ENCODE measurements around the gene DNAJC28.
A peak's percentile ranks its signal among the peaks of the same experiment; 100 is the strongest.
"Not testable (repeated sequence)": the region's sequence is repeated elsewhere in the genome, so short reads cannot be mapped to it uniquely, and the experiment has no call there.

The DNAJC28 gene

DNA sequence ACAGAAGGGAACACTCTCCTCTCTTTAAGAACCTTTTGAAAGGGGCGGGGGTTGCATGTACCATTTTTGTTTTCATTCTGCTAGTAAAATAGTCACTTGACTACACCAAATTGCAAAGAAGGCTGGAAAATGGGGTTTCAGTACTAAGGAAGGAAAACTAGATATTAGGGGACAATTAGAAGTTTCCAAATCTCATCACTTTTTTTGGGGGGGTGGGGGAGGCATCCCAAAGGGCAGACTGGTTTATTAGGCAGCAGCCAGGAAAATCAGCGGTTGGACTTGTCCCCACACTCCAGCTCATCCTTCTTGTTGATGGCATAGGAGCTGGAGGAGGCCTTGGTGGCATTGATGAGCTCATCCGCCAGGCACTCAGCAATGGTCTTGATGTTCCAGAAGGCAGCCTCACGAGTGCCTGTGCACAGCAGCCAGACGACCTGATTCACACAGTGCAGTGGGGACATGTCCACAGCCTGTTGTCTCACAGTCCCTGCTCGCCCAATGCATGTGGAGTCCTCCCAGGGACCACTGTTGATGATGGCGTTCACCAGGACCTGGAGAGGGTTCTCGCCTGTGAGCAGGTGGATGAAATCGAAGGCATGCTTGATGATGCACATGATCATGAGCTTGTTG lies 10.1 kb downstream of the DNAJC28 start:
- no peak for DNase-seq (ENCODE audit: low read depth in 2 of 2)

DNA sequence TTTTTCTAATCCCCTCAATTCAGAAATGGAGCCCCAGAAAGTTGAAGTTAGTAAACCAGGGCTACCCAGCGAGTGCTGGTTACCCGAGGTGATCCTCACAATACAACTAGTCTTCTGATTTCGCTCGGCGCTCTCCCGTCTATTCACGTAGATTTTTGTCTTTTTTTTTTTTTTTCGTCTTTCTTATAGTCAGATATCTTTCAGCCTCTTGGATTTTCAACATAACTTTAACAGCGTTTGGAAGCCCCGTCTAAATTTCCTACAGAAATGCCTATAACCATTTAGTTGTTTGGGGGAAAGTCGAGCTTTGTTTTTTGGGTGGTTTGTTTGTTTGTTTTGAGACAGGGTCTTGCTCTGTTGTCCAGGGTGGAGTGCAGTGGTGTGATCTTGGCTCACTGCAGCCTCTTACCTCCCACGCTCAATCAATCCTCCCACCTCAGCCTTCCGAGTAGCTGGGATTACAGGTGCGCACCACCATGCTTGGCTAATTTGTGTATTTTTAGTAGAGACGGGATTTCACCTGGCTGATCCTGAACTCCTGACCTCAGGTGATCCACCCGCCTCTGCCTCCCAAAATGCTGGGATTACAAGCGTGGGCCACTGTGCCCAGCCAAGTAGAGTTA lies 10.9 kb downstream of the DNAJC28 start:
- no peak for DNase-seq (ENCODE audit: low read depth in 2 of 2)

DNA sequence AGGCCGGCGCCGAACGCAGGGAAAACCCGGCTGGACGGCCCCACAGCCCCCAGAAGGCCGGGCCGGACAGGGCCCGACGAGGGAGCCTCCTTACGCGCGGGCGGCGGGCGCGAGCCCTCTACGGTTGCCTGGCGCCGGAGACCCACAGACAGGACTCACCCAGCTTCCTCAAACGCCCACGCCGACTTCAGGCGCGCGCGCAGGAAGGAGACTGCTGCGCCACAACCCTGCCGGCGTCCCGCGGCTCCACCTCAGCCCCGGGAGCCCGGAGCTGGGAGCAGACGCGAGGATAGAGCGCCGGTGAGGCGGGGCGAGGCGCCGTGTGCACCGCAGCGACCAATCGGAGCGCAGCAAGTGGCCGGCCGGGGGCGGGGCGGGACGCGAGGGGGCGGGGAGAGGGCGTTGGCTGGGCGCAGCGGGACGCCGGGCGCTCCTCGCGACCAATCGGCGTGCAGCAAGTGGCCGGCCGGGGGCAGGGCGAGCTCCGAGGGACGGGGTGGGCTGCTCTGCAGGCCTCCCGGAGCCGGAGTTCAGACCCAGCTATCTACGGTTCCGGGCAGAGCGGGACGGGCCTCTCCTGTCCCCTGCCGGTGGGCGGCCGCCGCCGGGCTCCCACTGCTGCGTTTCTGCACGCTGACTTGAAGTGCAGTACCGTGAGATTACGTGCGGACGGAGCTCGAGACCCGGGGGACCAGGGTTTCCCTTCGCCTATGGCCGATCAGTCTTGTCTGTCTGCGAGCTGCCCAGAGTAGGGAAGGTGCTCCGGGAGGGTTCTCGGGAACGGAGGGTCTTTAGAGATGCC lies 11.6 kb downstream of the DNAJC28 start, which contains the start of gene TMEM50B:
Gene TMEM50B, minus strand, starts transcription at position 296 of the 802 bp plus-strand sequence. CDS start 11,089 bp downstream, outside the sequence.
- peak; percentile 98 for DNase-seq (ENCODE audit: low read depth in 2 of 2)

DNA sequence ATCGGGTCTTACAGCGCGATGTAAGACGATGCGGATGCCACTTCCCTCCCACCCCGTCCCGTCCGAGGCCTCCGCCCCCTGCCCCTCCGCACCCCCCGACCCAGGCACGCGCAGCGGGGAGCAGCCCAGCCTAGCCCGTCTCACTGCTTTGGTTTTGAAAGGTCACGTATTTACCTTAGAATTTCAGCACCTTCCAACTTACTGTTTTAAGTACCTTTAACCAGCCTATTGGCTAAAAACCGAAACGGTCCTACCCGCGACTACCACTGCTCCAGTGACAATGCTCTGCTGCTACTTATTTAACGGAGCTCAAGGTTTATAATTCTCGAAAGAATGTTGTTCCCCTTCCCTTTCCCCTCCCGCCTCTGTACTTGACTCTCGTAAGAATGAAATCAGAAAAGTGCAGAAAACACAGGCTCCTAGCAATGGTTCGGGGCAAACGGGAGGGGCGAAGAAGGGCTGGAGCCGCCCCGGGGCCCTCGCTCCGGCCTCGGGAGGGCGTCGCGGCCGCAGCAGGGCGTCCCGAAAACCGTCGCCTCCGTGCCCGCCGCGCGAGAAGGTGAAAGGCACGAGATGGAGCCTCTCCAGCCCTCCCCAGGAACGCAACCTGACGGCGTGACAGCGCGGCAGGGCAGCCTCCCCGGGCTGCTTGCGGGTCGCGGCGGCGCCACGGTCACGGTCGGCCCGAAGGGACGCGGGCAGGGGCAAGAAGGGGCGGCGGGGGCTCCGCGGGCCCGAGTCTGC lies 12.4 kb downstream of the DNAJC28 start:
- peak; percentile 27 to 32 for DNase-seq (ENCODE audit: low read depth in 2 of 2)

DNA sequence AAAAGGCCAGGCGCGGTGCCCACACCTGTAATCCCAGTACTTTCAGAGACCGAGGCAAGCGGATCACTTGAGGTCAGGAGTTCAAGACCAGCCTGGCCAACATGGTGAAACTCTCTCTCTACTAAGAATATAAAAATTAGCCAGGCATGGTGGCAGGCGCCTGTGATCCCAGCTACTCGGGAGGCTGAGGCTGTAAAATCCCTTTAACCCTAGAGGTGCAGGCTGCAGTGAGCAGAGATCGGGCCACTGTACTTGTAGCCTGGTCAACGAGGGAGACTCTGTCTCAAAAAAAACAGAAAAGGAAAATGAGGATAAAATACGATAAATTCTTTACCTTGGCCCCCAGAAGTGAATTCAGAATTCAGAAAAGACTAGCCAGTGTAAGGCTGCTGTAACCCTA lies 13.3 kb downstream of the DNAJC28 start:
- DNase-seq (ENCODE audit: low read depth in 2 of 2): no peak

DNA sequence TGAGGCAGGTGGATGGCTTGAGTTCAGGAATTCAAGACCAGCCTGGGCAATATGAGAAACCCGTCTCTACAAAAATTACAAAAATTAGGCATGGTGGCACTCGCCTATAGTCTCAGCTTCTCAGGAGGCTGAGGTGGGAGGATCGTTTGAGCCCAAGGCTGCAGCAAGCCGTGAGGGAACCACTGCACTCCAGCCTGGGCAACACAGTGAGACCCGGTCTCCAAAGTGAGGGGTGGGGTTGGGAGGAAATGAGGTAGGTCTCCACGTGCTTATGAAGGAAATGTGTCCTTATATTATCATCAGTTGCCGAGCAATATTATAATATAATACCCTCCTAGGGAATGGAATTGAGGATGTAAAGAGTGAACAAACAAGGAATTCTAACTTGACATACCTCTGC lies 14.4 kb downstream of the DNAJC28 start:
- no peak for DNase-seq (ENCODE audit: low read depth in 2 of 2)

DNA sequence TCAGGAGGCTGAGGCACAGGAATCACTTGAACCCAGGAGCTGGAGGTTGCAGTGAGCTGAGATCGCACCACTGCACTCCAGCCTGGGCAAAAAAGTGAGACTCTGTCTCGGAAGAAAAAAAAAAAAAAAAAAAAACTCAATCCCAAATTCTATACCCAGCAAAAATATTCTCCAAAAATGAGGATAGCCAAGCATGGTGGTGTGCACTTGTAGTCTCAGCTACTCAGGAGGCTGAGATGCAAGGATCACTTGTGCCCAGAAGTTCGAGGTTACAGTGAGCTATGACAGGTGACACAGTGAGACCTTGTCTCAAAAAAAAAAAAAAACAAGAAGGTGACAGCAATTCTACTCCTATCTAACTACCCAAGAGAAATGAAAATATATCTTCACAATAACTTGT lies 18.2 kb downstream of the DNAJC28 start:
- no peak for DNase-seq (ENCODE audit: low read depth in 2 of 2)

DNA sequence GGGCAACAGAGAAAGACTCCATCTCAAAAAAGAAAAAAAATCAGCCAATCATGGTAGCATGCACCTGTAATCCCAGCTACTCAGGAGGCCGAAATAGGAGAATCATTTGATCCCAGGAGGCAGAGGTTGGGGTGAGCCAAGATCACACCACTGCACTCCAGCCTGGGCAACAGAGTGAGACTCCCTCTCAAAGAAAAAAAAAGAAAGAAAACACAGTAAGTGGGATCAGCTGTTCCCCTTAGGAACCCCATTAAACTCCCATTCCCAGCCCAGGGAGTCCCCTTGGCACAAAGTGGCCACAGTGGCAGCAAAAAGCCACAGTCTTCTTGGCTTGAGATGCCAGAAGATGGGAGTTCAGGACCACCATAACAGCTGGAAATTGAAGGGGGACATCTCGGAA lies 20.8 kb downstream of the DNAJC28 start:
- no peak for DNase-seq (ENCODE audit: low read depth in 2 of 2)

DNA sequence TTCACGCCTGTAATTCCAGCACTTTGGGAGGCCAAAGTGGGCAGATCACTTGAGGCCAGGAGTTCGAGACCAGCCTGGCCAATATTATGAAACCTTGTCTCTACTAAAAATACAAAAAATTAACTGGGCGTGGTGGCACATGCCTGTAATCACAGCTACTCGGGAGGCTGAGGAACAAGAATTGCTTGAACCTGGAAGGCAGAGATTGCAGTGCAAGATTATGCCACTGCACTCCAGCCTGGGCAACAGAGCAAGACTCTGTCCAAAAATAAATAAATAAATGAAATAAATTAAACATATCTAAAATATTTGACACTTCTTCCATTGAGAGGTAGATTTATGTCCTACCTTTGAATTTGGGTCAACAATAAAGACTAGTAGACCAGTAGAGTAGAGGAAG lies 22.3 kb downstream of the DNAJC28 start:
- DNase-seq (ENCODE audit: low read depth in 2 of 2): not testable (repeated sequence)

DNA sequence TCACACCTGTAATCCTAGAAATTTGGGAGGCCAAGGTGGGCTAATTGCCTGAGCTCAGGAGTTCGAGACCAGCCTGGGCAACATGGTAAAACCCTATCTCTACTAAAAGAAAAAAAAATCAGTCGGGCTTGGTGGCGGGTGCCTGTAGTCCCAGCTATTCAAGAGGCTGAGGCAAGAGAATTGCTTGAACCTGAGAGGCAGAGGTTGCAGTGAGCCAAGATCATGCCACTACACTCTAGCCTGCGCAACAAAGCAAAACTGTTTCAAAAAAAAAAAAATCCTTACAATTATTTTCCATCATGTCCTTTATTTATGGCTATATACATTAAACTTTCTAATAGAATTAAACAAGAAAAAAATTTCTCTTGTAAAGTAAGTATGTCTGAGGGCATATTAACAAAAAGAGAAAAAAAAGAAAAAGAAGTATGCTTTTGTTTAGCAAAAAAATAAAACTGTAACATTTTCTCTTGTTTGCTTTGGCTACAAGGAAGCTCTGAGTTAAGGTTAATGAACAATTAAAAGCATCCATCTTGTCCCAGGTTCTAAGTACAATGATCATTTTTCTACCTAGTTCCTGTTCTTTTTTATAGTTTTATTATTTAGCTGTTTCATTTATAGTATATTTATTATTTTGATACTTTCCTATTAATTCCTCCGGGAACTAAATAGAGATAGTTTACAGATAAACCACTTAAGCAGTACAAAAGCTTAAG lies 29.8 kb downstream of the DNAJC28 start:
- no peak for DNase-seq (ENCODE audit: low read depth in 2 of 2)

DNA sequence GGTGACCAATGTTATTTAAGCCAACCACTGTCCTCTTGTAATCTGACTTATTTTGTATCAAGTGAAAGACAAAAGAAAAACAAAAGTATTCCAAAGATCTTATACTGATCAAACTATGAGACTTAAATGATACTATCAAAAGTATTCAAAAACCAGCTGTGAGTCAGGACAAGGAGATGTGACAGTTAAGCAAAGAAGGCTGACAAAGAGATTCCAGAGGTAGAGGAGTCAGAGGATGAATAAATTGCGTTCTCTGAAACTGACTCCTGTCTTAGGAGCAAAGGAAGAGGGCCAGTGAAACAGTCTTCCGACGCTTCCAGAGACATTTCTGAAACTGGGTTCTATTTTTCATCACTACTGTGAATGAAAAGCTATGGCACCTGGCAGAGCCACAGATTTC lies 32.7 kb downstream of the DNAJC28 start:
- DNase-seq (ENCODE audit: low read depth in 2 of 2): no peak

DNA sequence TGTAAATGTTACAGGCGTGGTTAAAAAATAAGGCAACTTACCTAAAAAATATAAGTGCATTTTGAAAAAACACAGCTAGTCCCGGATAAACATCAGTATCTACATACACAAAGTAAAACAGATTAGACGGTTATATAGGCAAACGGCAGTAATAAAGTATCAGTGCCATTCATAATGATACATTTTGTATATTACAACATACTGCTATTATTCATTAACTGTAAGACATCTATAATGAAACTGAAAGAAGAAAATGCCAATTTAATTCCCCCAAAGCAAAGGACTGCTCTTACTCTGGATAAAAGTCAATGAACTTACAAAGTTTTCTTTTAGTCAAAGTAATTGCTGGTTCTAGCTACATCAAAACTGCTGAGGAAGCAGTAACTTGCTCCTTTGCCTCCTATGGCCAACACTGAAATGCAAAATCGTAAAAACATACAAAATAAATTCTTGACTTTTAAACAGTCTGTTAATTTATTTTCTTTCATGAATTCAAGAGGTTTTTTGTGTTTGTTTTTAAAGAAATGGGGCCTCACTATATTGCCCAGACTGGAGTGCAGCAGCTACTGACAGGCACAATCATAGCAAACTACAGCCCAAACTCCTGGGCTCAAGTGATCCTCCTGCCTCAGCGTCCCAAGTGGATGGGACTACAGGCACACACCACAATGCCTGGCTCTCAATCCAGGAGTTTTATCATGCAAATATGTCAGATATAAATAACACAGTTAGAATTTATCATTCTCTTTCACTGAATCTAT lies 35.6 kb downstream of the DNAJC28 start:
- DNase-seq (ENCODE audit: low read depth in 2 of 2): no peak

DNA sequence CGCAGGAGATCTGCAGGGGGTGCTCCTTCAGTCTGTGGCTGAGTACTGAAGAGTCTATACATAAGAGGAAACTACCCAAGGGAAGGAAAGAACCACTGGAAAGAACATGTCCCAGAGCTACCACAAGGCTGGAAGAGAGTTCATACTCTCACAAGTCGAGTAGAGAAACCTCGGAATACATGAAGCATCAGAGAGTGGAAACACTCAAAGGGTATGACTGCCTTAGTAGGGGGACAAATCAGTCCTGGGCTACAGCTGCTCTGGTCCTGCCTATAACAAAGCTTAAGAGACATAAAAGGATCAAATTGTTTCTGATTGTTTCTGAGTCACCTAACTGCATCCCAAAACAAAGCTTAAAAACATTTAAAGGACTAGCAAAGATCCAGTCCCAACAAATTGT lies 39.2 kb downstream of the DNAJC28 start:
- no peak for DNase-seq (ENCODE audit: low read depth in 2 of 2)

DNA sequence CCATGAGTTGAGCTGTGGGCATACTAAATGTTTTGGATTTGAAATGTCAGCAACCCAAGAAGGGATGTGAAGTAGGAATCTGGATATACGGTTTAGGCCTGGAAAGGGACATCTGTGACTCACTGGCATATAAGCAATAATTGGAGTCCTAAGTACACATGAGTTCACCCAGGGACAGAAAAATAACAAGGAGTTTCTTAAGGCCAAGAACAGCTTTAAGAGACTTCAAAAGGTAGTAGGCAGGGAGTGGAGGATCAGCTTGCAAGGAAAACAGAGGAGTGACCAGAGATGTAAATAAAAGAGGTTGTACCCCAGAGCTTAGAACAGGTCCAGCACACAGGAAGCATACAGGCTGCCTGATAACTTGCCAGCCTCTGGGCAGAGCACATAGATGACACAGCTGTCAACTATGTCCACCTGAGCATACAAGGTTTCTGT lies 39.9 kb downstream of the DNAJC28 start:
- DNase-seq (ENCODE audit: low read depth in 2 of 2): no peak

DNA sequence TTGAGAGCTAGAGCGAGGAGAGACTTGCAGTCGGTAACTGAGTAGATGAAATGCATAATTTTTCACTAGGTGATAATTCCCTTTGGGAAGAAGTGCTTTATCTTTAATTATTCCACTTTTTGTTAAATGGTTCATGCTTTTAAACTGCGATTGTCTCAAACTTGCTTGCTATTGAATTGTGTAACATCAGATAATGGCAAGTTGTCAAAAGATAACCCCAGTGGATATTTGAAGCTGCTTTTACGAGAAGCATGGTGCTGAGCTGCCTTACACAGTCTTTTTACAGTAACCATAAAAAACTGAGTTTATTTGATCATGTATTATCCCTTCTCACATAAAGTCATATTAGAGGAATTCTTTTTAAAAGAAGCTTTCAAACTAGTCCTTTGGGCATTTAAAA lies 41.9 kb downstream of the DNAJC28 start:
- no peak for DNase-seq (ENCODE audit: low read depth in 2 of 2)

DNA sequence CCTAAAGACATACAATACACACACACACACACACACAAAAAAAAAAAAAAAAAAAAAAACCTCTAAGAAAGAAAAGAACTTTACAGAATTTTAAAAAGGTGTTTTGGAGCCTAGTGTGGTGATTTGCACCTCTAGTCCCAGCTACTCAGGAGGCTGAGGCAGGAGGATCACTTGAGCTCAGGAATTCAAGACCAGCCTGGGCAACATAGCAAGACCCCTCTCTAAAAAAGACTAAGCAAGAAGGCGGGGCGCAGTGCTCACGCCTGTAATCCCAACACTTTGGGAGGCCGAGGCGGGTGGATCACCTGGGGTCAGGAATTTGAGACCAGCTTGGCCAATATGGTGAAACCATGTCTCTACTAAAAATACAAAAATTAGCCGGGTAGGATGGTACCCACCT lies 44.9 kb downstream of the DNAJC28 start:
- not testable (repeated sequence) for DNase-seq (ENCODE audit: low read depth in 2 of 2)

DNA sequence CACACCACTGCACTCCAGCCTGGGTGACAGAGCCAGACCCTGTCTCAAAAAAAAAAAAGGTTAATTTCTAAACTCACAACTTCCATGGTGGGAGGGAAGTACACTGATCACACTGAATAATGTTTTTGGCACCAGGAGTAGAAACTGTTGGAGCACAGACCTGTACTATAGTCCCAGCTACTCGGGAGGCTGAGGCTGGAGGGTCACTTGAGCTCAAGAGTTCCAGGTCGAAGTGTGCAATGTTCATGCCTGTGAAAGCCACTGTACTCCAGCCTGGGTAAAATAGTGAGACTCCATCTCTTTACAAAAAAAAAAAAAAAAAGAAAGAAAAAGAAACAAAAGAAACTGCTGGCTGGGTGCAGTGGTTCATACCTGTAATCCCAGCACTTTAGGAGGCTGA lies 47.0 kb downstream of the DNAJC28 start:
- DNase-seq (ENCODE audit: low read depth in 2 of 2): no peak

DNA sequence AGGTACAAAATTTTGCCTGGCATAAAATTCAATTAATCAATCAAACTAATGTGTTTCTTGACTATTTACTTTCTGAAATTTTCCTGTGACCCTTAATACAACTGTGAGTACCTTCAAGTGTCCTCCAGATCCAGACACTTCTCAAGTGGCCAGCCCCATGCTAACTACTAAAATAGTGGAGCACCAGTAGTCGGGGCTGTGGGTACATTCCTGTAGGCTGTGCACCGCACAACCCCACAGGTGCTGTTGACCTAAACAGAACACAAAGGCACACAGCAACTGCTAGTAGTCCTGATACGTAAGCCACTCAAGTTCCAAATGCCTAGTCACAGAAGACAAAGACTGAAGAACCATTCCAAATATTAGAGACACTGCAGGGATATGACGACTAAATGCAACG lies 48.3 kb downstream of the DNAJC28 start:
- no peak for DNase-seq (ENCODE audit: low read depth in 2 of 2)

DNA sequence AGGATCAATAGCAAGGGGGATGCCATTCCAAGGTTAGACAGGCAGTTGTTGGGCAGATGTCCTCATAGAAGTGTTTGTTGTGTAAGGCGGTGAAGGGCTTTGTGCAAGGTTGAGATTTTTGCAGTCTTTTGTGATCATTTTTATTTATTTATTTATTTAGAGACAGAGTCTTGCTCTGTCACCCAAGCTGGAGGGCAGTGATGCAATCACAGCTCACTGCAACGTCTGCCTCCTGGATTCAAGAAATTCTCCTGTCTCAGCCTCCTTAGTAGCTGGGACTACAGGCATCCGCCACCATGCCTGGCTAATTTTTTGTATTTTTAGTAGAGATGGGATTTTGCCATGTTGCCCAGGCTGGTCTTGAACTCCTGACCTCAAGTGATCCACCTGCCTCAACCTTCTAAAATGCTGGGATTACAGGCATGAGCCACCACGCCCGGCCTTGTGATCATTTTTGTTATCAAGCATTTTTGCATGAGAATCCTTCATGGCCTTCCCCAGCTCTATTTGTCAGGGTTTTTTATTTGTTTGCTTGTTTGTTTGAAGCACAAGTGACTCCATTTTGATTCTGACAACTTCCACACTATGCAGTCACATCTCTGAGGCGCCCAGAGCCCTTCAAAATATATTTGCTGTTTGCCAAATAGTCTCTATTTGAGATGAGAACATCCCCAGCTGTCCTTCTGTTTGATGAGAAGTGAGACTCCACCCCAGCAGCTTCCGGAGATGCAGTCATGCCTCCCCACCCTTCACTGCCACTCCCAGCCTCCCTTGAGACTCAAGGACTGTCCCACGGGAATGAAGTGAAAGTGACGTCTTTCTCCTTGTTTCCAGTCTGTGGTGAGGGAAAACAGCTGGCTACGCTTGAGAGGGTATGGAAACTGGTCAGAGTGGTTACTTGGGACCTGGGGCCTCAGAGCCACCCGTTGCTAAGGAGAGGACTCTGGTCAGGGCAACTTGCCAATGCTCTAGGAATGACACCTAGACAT lies 49.7 kb downstream of the DNAJC28 start:
- DNase-seq (ENCODE audit: low read depth in 2 of 2): no peak
